ENCODE results near the gene TNFSF13. TPM values are rescaled to one million over a fixed set of nuclear protein-coding genes. Genes with fewer than 3 reads are reported as not detected.

TNFSF13 gene
- total RNA-seq, 2 experiments from 2014 or later = 4.0 to 6.9 TPM

- peaks cover 78% of the 10 kb centered on the region for H3K4me1 Mint-ChIP-seq (ENCODE audit: low read depth)
- no peak for TF ChIP-seq CTCF (IDR thresholded peaks at IDR 0.05)
- ATAC-seq (no peak), DNase-seq (no peak)
- H3K27me3 Mint-ChIP-seq = peaks cover 1% of the 10 kb centered on the region
- H3K27ac Mint-ChIP-seq = peak overlapping the region; percentile 100
- CTCF ChIA-PET = interaction anchor here (1.0 to 2.3 kb wide), 4 partner anchors 15 to 111 kb away, joined by 3 to 6 read pairs (median 5); partner anchors contain the start of genes SENP3 and WRAP53
- H3K36me3 Mint-ChIP-seq (ENCODE audit: low read depth) = peaks cover 89% of the 10 kb centered on the region
- peak overlapping the region; percentile 35 for H3K4me3 Mint-ChIP-seq
- intact Hi-C loops (cut with micrococcal nuclease) = loop anchor here (10.0 kb wide), 1 partner anchor 277 kb away; the partner anchor contains the start of genes CYB5D1, NAA38 and TMEM88
- POLR2A ChIA-PET = interaction anchor here (0.6 to 12.0 kb wide), 14 partner anchors 7 to 264 kb away, joined by 3 to 195 read pairs (median 4); partner anchors contain the start of genes CD68, GPS2, MPDU1 and SENP3
- H3K9me3 Mint-ChIP-seq = no peaks in the 10 kb centered on the region
Measured at GRCh38 chr17:7577327-7578199, 19.0 kb downstream of the TNFSF13 start.

- no peaks in the 10 kb centered on the region for H3K27me3 Mint-ChIP-seq
- intact Hi-C loops (cut with micrococcal nuclease) = loop anchor here (10.0 kb wide), 1 partner anchor 276 kb away; the partner anchor contains the start of genes CYB5D1, NAA38 and TMEM88
- peaks cover 76% of the 10 kb centered on the region for H3K36me3 Mint-ChIP-seq (ENCODE audit: low read depth)
- peaks cover 81% of the 10 kb centered on the region for H3K4me1 Mint-ChIP-seq (ENCODE audit: low read depth)
- peak; percentile 91 for DNase-seq
- H3K9me3 Mint-ChIP-seq = no peaks in the 10 kb centered on the region
- peak within 1 kb of the TSS; percentile 63 for H3K4me3 Mint-ChIP-seq
- ATAC-seq = peak; percentile 72
- no peak for TF ChIP-seq CTCF (IDR thresholded peaks at IDR 0.05)
- CTCF ChIA-PET = interaction anchor here (1.5 to 1.7 kb wide), 2 partner anchors 10 to 108 kb away, joined by 7 to 8 read pairs; partner anchors contain the start of gene TP53
- H3K27ac Mint-ChIP-seq = peak within 1 kb of the TSS; percentile 100
- POLR2A ChIA-PET = interaction anchor here (0.6 to 12.5 kb wide), 18 partner anchors 4 to 271 kb away, joined by 3 to 195 read pairs (median 5); partner anchors contain the start of genes CD68, GPS2, MPDU1 and POLR2A
Measured at GRCh38 chr17:7579001-7579833, 20.7 kb downstream of the TNFSF13 start, which contains the start of gene CD68. Gene CD68 (plus strand): TSS chr17:7579638. CDS start chr17:7579678, 40 bp downstream.

GRCh38 chr17:7579834-7580603 lies 21.5 kb downstream of the TNFSF13 start:
- intact Hi-C loops (cut with micrococcal nuclease) = loop anchor here (5.0 to 10.0 kb wide), 2 partner anchors 107 to 275 kb away; partner anchors contain the start of genes CYB5D1, NAA38, TMEM88 and TP53
- peak overlapping the region; percentile 100 for H3K27ac Mint-ChIP-seq
- CTCF ChIA-PET = interaction anchor here (1.5 to 1.7 kb wide), 3 partner anchors 9 to 107 kb away, joined by 7 to 8 read pairs (median 8); partner anchors contain the start of gene TP53
- H3K27me3 Mint-ChIP-seq = no peaks in the 10 kb centered on the region
- no peak for TF ChIP-seq CTCF (IDR thresholded peaks at IDR 0.05)
- H3K9me3 Mint-ChIP-seq = no peaks in the 10 kb centered on the region
- POLR2A ChIA-PET = interaction anchor here (0.5 to 12.5 kb wide), 21 partner anchors 5 to 272 kb away, joined by 3 to 195 read pairs (median 4); partner anchors contain the start of genes CD68, GPS2, MPDU1 and POLR2A
- no peak for ATAC-seq
- peak; percentile 60 for DNase-seq
- H3K4me3 Mint-ChIP-seq = peak overlapping the region; percentile 63
- H3K4me1 Mint-ChIP-seq (ENCODE audit: low read depth) = peaks cover 77% of the 10 kb centered on the region
- peaks cover 74% of the 10 kb centered on the region for H3K36me3 Mint-ChIP-seq (ENCODE audit: low read depth)

All from activated CD8-positive, alpha-beta T cell treated with anti-CD3 and anti-CD28 coated beads for 36 hours (primary cell).